Astrocyte (in vitro differentiated cells and primary cell): ENCODE measurements around the gene ALDOA.

Source experiments
- EZH2 ChIP-seq: IDR thresholded peaks from 2 replicates; pipeline ENCODE4 v1.6.1; 2012; ENCODE audit warnings: mild to moderate bottlenecking, low read length, inconsistent platforms; ENCODE audit not compliant: insufficient read depth
- TF ChIP-seq, protein P1 (sequence below): IDR thresholded peaks from 2 replicates; pipeline ENCODE4 v1.5.1; 2011; ENCODE audit warnings: low read depth, mild to moderate bottlenecking, inconsistent platforms, low read length, moderate library complexity; ENCODE audit not compliant: insufficient read depth

DNA sequence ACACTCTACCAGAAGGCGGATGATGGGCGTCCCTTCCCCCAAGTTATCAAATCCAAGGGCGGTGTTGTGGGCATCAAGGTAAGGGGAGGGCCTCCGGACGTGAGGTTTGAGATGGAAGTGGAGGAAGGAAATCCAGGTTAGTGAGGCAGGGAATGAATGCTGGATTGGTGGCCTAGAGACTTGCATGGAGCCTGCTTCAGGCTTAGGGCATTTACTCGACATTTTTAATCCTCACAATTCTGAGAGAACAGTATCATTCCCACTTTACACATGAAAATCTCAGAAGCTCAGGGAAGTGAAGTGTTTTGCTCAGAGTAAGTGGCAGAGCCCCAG is 2.0 kb downstream of the ALDOA start:
- TF ChIP-seq, protein P1, sequence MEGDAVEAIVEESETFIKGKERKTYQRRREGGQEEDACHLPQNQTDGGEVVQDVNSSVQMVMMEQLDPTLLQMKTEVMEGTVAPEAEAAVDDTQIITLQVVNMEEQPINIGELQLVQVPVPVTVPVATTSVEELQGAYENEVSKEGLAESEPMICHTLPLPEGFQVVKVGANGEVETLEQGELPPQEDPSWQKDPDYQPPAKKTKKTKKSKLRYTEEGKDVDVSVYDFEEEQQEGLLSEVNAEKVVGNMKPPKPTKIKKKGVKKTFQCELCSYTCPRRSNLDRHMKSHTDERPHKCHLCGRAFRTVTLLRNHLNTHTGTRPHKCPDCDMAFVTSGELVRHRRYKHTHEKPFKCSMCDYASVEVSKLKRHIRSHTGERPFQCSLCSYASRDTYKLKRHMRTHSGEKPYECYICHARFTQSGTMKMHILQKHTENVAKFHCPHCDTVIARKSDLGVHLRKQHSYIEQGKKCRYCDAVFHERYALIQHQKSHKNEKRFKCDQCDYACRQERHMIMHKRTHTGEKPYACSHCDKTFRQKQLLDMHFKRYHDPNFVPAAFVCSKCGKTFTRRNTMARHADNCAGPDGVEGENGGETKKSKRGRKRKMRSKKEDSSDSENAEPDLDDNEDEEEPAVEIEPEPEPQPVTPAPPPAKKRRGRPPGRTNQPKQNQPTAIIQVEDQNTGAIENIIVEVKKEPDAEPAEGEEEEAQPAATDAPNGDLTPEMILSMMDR, result no peak
- no peak for TF ChIP-seq EZH2
